ENCODE results near the gene RBMS1.
"Not testable (repeated sequence)": the region's sequence is repeated elsewhere in the genome, so short reads cannot be mapped to it uniquely, and the experiment has no call there.

The RBMS1 gene

DNA sequence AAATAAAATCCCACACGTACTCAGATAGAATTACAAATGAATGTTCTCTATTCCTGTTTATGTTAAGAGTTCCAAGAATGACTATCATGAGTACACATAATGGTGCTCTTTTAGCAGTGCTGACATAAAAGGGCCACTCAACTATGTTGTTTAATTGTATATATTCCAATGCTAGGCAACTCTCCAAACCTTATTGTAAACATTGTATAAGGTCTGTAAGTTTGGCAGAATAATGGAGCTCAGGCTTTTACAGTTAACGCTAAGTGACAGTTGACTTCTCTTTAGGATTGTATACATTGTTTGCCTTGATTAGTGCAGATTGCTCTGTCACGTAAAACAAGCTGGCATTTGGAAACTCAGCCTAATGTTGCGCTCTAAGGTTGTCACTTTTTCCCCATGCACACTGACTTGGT lies 20.8 kb downstream of the RBMS1 start:
- no peak for DNase-seq (ENCODE audit: low read depth in 2 of 3, low spot score in 2 of 3)

DNA sequence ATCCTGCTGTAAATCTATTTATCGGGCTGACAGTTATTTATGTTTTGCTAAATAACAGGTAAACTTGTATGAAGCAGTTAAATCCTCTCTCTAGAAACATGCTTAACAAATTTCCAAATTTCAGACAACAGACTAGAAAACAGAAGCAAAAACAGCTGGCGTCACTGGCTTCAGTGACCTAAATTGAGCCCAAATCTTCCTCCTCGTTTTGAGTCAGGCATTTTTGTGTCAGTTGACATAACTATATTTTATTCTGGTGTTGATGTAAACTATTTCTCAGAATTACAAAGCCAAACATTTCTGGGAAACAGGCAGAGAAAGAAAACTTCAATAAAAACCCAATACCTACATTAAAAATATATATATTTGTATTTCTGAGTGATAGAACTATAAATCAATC lies 21.7 kb downstream of the RBMS1 start:
- DNase-seq (ENCODE audit: low read depth in 2 of 3, low spot score in 2 of 3) = no peak

GRCh38 chr2:160469621-160470204 lies 23.9 kb downstream of the RBMS1 start:
- DNase-seq (ENCODE audit: low read depth in 2 of 3, low spot score in 2 of 3) = no peak

GRCh38 chr2:160469164-160469563 lies 24.4 kb downstream of the RBMS1 start:
- DNase-seq (ENCODE audit: low read depth in 2 of 3, low spot score in 2 of 3) = no peak

DNA sequence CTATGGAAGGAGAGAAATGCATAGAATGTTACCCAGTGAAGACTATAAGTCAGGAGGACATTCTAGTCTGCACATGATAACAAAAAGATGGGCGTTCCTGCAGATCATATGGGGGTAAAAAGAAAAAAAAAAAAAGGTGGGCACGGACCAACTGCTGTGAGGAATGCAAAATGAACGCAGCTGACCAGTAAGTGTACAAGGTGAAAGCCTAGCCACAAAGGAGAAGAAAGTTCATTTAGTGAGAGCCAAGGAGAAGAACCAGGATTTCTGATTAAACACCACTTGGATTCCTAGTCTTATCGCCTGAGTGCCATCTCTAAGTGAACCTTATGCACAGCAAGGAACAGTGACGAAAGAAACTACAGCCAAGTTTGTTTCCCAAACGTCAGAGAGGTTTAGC lies 26.5 kb downstream of the RBMS1 start:
- DNase-seq (ENCODE audit: low read depth in 2 of 3, low spot score in 2 of 3) = no peak

GRCh38 chr2:160465406-160465805 lies 28.2 kb downstream of the RBMS1 start:
- DNase-seq (ENCODE audit: low read depth in 2 of 3, low spot score in 2 of 3) = no peak

- DNase-seq (ENCODE audit: low read depth in 2 of 3, low spot score in 2 of 3) = no peak
These were observed 28.6 kb downstream of the RBMS1 start for GRCh38 chr2:160465002-160465401.

DNA sequence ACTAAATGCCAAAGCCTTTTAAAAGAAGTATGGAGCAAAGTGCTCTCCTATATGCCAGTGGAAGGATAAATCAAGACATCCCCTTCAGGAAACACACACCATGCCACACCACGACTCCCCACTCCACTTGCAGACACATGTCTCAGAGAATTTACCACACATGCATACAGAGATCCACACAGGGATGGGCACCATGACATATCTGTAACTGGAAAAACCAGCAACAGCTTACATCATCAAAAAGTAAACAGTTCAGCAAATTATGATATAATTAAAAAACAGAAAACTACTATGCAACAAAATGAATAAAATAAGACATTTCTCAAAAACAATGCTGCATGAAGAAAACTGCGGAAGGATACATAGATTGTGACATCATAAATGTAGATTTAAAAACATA lies 29.6 kb downstream of the RBMS1 start:
- no peak for DNase-seq (ENCODE audit: low read depth in 2 of 3, low spot score in 2 of 3)

- DNase-seq (ENCODE audit: low read depth in 2 of 3, low spot score in 2 of 3) = no peak
These were observed 30.4 kb downstream of the RBMS1 start for GRCh38 chr2:160463245-160463644.

DNA sequence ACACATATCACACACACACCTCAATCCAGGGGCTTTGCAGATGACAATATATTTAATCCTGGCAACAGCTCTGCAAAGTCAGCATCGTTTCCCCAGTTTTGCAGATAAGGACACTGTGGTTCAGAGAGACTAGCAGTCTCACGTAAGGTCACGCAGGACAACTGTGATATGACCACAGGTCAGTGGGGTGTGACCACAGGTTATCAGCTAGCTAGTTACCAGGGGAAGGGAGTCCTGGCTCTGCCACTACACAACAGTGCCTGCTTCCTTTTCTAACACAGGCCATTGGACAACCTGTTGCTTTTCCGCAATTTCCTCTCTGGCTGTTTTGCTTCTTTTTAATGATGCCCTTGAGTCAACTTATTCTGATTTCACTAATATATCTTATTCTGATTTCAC lies 33.3 kb downstream of the RBMS1 start:
- DNase-seq (ENCODE audit: low read depth in 2 of 3, low spot score in 2 of 3) = no peak

DNA sequence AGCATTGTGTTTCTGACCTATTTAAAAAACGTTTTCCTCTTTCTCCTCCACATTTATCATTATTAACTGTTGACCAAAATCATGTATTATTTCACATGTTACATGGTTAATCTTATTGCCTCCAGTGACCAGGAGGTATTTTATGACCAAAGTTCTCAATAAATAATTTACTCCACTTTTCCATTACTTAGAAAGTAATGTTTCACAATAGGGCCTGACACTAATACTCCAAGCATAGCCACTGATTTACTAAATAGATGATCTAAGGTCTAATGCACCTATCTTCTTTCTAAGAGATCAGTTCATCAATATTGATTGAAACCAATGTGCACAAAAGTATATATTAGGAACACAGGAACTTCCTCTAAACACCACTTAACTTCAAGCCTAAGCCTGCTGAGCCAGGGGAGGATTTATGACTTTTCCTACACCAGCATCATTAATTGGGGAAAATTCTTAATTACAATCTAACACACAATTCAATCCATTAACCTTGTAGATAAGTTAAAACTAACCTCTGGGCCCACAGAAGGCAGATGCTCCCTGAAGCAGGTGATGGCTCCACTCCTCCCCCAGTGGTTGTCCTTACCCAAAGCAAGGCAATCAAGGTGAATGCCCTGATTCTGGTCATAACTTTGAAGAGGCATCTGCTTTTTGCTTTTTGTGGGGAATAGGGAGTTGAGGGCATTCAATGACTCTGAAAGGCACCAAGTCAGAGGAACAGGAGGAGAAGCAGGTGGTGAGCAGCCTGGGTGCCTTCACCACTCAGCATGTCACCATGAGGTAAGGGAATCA lies 33.9 kb downstream of the RBMS1 start:
- DNase-seq (ENCODE audit: low read depth in 2 of 3, low spot score in 2 of 3) = no peak

- DNase-seq (ENCODE audit: low read depth in 2 of 3, low spot score in 2 of 3) = no peak
These were observed 34.7 kb downstream of the RBMS1 start for GRCh38 chr2:160458718-160459453.

DNA sequence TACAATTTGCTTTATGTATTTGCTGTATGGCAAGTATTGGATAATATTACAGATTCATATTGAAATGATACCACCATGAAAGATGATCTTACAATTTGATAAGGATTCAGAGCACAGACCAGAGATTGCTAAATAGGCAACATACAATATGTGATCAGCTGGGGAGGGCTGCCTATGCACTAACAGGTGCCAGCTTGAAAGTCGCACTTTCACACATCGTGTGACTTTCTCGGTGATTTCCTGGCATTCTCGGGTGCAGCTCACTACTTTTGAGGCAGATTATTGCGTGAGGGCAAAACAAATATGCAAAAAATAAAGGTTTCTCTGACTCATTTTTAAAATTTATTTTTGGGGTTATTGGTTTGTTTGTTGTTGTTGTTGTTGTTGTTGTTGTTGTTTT lies 36.0 kb downstream of the RBMS1 start:
- no peak for DNase-seq (ENCODE audit: low read depth in 2 of 3, low spot score in 2 of 3)

- DNase-seq (ENCODE audit: low read depth in 2 of 3, low spot score in 2 of 3) = no peak
These were observed 39.4 kb downstream of the RBMS1 start for GRCh38 chr2:160454070-160454797.

DNA sequence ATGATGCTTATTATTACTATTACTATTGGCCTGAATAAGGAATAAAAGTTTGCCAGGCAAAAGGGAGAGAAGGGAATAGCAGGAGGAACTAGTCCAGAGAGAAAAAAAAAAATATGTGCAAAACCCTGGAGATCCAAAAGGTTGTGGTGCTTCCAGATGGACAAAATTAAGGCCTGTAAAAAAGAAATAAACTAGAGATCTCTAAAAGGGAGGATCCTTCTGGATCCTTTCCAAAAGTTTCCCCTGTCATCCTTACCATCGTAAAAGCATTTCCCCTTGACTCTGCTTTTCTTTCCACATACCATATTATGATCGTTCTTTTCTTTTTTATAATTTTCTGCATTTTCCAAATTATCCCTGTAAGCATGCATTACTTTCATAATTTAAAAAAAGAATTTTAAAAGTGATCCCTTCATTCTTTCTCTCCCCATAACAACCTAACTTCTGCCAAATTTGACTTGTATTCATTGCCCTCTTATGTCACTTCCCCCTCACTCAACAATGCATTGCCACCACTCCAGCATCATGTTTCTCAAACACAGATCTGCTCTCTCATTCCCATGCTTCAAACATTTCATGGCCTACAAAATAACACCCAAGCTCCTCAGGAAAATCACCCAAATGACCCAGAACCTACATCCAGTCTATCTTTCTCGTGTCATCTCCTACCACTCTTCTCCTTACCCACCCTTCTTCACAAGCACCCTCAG lies 40.3 kb downstream of the RBMS1 start:
- no peak for DNase-seq (ENCODE audit: low read depth in 2 of 3, low spot score in 2 of 3)

GRCh38 chr2:160450486-160450885 lies 43.1 kb downstream of the RBMS1 start:
- no peak for DNase-seq (ENCODE audit: low read depth in 2 of 3, low spot score in 2 of 3)

DNA sequence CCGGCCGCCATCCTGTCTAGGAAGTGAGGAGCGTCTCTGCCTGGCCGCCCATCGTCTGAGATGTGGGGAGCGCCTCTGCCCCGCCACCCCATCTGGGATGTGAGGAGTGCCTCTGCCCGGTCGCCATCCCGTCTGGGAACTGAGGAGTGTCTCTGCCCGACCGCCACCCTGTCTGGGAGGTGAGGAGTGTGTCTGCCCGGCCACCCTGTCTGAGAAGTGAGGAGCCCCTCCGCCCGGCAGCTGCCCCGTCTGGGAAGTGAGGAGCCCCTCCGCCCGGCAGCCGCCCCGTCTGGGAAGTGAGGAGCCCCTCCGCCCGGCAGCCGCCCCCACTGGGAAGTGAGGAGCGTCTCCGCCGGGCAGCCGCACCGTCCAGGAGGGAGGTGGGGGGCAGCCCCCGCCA lies 44.8 kb downstream of the RBMS1 start:
- not testable (repeated sequence) for DNase-seq (ENCODE audit: low read depth in 2 of 3, low spot score in 2 of 3)

GRCh38 chr2:160445673-160446072 lies 47.9 kb downstream of the RBMS1 start:
- DNase-seq (ENCODE audit: low read depth in 2 of 3, low spot score in 2 of 3) = no peak

- no peak for DNase-seq (ENCODE audit: low read depth in 2 of 3, low spot score in 2 of 3)
These were observed 51.0 kb downstream of the RBMS1 start for GRCh38 chr2:160442603-160443002.

DNA sequence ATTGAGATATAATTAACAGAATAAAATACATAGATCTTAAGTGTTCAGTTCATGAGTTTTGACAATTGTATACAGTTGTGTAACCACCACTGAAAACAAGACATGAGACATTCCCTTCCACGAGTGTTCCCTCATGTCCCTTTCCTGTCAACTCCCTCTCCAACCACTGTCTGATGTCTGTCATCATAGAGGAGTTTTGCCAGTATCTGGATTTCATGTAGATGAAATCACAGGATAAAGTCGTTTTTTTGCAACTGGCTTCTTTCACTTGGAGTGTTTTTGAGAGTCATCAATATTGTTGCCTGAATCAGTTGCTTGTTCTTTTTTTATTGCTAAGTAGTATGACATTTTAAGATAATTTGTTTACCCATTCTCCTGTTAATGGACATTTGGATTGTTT lies 52.7 kb downstream of the RBMS1 start:
- no peak for DNase-seq (ENCODE audit: low read depth in 2 of 3, low spot score in 2 of 3)

DNA sequence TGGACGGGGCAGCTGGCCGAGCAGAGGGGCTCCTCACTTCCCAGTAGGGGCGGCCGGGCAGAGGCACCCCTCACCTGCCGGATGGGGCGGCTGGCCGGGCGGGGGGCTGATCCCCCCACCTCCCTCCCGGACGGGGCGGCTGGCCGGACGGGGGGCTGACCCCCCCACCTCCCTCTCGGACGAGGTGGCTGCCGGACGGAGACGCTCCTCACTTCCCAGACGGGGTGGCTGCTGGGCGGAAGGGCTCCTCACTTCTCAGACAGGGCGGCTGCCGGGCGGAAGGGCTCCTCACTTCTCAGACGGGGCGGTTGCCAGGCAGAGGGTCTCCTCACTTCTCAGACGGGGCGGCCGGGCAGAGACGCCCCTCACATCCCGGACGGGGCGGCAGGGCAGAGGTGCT lies 54.6 kb downstream of the RBMS1 start:
- not testable (repeated sequence) for DNase-seq (ENCODE audit: low read depth in 2 of 3, low spot score in 2 of 3)
